Measurements from ENCODE around the gene SALL1.
A peak's percentile ranks its signal among the peaks of the same experiment; 100 is the strongest.

The SALL1 gene

GRCh38 chr16:51133688-51134087 lies 17.4 kb downstream of the SALL1 start:
- Histone ChIP-seq H3K4me1 (ENCODE audit: insufficient read depth, insufficient read length) (no peaks in the 10 kb centered on the region), H3K27me3 (ENCODE audit: insufficient read depth, insufficient read length) (no peaks in the 10 kb centered on the region), H3K36me3 (ENCODE audit: insufficient read depth, insufficient read length, low read length) (peaks cover 37% of the 10 kb centered on the region), H3K9ac (ENCODE audit: insufficient read length, low read depth) (peak overlapping the region; percentile 36), H3K9me3 (ENCODE audit: insufficient read depth, low read length) (no peaks in the 10 kb centered on the region; the same call in 1 of the 2 replicates), H3K4me3 (ENCODE audit: insufficient read length, low read depth) (no peak overlapping the region)
- no peak for DNase-seq (ENCODE audit: low read depth, low spot score)
- TF ChIP-seq YY1 (IDR thresholded peaks at IDR 0.05; ENCODE audit: insufficient read depth, insufficient read length) (no peak), SUZ12 (IDR thresholded peaks at IDR 0.05; ENCODE audit: extremely low read depth, insufficient read depth, insufficient read length) (no peak), ZNF274 (IDR thresholded peaks at IDR 0.05; ENCODE audit: low read depth, low read length) (no peak)

GRCh38 chr16:51133183-51133582 lies 17.9 kb downstream of the SALL1 start:
- no peak overlapping the region for H3K4me3 ChIP-seq (ENCODE audit: insufficient read length, low read depth)
- no peaks in the 10 kb centered on the region for H3K4me1 ChIP-seq (ENCODE audit: insufficient read depth, insufficient read length)
- peak overlapping the region; percentile 36 for H3K9ac ChIP-seq (ENCODE audit: insufficient read length, low read depth)
- TF ChIP-seq ZNF274 (IDR thresholded peaks at IDR 0.05; ENCODE audit: low read depth, low read length) (no peak), SUZ12 (IDR thresholded peaks at IDR 0.05; ENCODE audit: extremely low read depth, insufficient read depth, insufficient read length) (no peak), YY1 (IDR thresholded peaks at IDR 0.05; ENCODE audit: insufficient read depth, insufficient read length) (no peak)
- peaks cover 32% of the 10 kb centered on the region for H3K36me3 ChIP-seq (ENCODE audit: insufficient read depth, insufficient read length, low read length)
- DNase-seq (ENCODE audit: low read depth, low spot score) = no peak
- no peaks in the 10 kb centered on the region for H3K9me3 ChIP-seq (ENCODE audit: insufficient read depth, low read length)
- H3K27me3 ChIP-seq (ENCODE audit: insufficient read depth, insufficient read length) = no peaks in the 10 kb centered on the region

DNA sequence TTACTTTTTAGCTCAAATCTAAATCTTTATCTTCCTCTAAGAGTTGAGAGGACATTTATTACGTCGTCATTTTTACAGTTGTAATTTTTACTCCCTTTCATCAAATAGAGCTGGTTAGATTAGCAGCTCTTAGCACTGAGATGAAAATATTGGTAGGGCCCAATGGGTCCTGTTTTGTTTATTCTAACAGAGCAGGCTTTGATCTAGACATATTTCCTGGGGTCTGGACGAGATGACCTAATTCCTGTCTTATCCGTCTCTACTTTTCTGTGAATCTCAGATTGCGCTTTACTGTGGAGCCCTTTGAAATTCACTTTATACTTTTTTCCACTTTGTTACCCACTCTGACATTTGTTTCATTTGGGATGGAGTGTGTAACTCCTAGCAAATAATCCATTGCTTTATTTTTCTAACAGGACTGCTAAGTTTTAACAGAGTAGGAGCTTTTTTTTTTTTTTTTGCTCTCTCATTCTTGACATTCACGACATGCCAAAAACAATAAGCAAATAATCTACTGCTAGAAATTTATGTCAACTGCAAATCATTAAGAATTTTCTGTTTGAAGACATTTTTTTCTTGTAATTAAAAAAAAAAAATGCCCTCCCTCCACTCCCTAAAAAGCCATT lies 18.5 kb downstream of the SALL1 start:
- TF ChIP-seq YY1 (IDR thresholded peaks at IDR 0.05; ENCODE audit: insufficient read depth, insufficient read length) = no peak
- no peak for TF ChIP-seq SUZ12 (IDR thresholded peaks at IDR 0.05; ENCODE audit: extremely low read depth, insufficient read depth, insufficient read length)
- no peak for TF ChIP-seq ZNF274 (IDR thresholded peaks at IDR 0.05; ENCODE audit: low read depth, low read length)
- Histone ChIP-seq H3K9me3 (ENCODE audit: insufficient read depth, low read length) (no peaks in the 10 kb centered on the region), H3K27me3 (ENCODE audit: insufficient read depth, insufficient read length) (no peaks in the 10 kb centered on the region), H3K4me3 (ENCODE audit: insufficient read length, low read depth) (no peak overlapping the region), H3K36me3 (ENCODE audit: insufficient read depth, insufficient read length, low read length) (peaks cover 26% of the 10 kb centered on the region), H3K4me1 (ENCODE audit: insufficient read depth, insufficient read length) (no peaks in the 10 kb centered on the region), H3K9ac (ENCODE audit: insufficient read length, low read depth) (no peak overlapping the region)
- no peak for DNase-seq (ENCODE audit: low read depth, low spot score)

GRCh38 chr16:51131619-51132018 lies 19.5 kb downstream of the SALL1 start:
- no peak for TF ChIP-seq ZNF274 (IDR thresholded peaks at IDR 0.05; ENCODE audit: low read depth, low read length)
- no peak for TF ChIP-seq YY1 (IDR thresholded peaks at IDR 0.05; ENCODE audit: insufficient read depth, insufficient read length)
- no peak for TF ChIP-seq SUZ12 (IDR thresholded peaks at IDR 0.05; ENCODE audit: extremely low read depth, insufficient read depth, insufficient read length)
- Histone ChIP-seq H3K9me3 (ENCODE audit: insufficient read depth, low read length) (no peaks in the 10 kb centered on the region), H3K9ac (ENCODE audit: insufficient read length, low read depth) (no peak overlapping the region), H3K4me1 (ENCODE audit: insufficient read depth, insufficient read length) (no peaks in the 10 kb centered on the region), H3K36me3 (ENCODE audit: insufficient read depth, insufficient read length, low read length) (peaks cover 18% of the 10 kb centered on the region), H3K27me3 (ENCODE audit: insufficient read depth, insufficient read length) (no peaks in the 10 kb centered on the region), H3K4me3 (ENCODE audit: insufficient read length, low read depth) (no peak overlapping the region)
- DNase-seq (ENCODE audit: low read depth, low spot score) = no peak

GRCh38 chr16:51129105-51129504 lies 22.0 kb downstream of the SALL1 start:
- H3K27me3 ChIP-seq (ENCODE audit: insufficient read depth, insufficient read length) = no peaks in the 10 kb centered on the region
- H3K36me3 ChIP-seq (ENCODE audit: insufficient read depth, insufficient read length, low read length) = no peaks in the 10 kb centered on the region
- H3K4me1 ChIP-seq (ENCODE audit: insufficient read depth, insufficient read length) = no peaks in the 10 kb centered on the region
- no peak overlapping the region for H3K4me3 ChIP-seq (ENCODE audit: insufficient read length, low read depth)
- TF ChIP-seq ZNF274 (IDR thresholded peaks at IDR 0.05; ENCODE audit: low read depth, low read length) (no peak), SUZ12 (IDR thresholded peaks at IDR 0.05; ENCODE audit: extremely low read depth, insufficient read depth, insufficient read length) (no peak), YY1 (IDR thresholded peaks at IDR 0.05; ENCODE audit: insufficient read depth, insufficient read length) (no peak)
- no peak for DNase-seq (ENCODE audit: low read depth, low spot score)
- no peak overlapping the region for H3K9ac ChIP-seq (ENCODE audit: insufficient read length, low read depth)
- no peaks in the 10 kb centered on the region; the same call in 1 of the 2 replicates for H3K9me3 ChIP-seq (ENCODE audit: insufficient read depth, low read length)

DNA sequence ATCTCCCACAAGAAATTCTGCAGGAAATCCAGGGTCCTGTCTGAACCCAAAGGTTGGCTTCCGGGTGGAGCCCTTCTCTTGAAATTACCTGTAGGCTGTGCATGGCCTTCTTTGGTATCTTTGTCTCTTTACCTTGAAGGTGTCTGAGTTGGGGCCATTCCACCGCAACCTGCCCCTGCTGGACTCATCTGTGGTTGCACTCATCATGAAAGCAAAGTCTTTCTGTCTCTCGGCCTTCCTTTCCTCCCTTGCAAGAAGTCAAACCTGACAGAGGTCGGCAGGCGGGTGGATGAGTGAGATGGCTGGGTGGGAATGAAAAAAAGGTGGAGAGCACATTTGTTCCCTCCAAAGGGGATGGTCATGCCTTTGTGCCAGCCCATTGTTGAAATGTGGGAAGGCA lies 25.1 kb downstream of the SALL1 start:
- DNase-seq (ENCODE audit: low read depth, low spot score) = no peak
- no peak overlapping the region for H3K9ac ChIP-seq (ENCODE audit: insufficient read length, low read depth)
- peaks cover 3% of the 10 kb centered on the region for H3K4me1 ChIP-seq (ENCODE audit: insufficient read depth, insufficient read length)
- no peaks in the 10 kb centered on the region for H3K27me3 ChIP-seq (ENCODE audit: insufficient read depth, insufficient read length)
- no peaks in the 10 kb centered on the region for H3K36me3 ChIP-seq (ENCODE audit: insufficient read depth, insufficient read length, low read length)
- no peak overlapping the region for H3K4me3 ChIP-seq (ENCODE audit: insufficient read length, low read depth)
- TF ChIP-seq SUZ12 (IDR thresholded peaks at IDR 0.05; ENCODE audit: extremely low read depth, insufficient read depth, insufficient read length) (no peak), YY1 (IDR thresholded peaks at IDR 0.05; ENCODE audit: insufficient read depth, insufficient read length) (no peak), ZNF274 (IDR thresholded peaks at IDR 0.05; ENCODE audit: low read depth, low read length) (no peak)
- no peaks in the 10 kb centered on the region; the same call in 1 of the 2 replicates for H3K9me3 ChIP-seq (ENCODE audit: insufficient read depth, low read length)

GRCh38 chr16:51124896-51125295 lies 26.2 kb downstream of the SALL1 start:
- DNase-seq (ENCODE audit: low read depth, low spot score) = no peak
- H3K27me3 ChIP-seq (ENCODE audit: insufficient read depth, insufficient read length) = no peaks in the 10 kb centered on the region
- no peak overlapping the region for H3K9ac ChIP-seq (ENCODE audit: insufficient read length, low read depth)
- peaks cover 3% of the 10 kb centered on the region for H3K4me1 ChIP-seq (ENCODE audit: insufficient read depth, insufficient read length)
- no peaks in the 10 kb centered on the region for H3K36me3 ChIP-seq (ENCODE audit: insufficient read depth, insufficient read length, low read length)
- no peaks in the 10 kb centered on the region; the same call in 1 of the 2 replicates for H3K9me3 ChIP-seq (ENCODE audit: insufficient read depth, low read length)
- H3K4me3 ChIP-seq (ENCODE audit: insufficient read length, low read depth) = no peak overlapping the region
- TF ChIP-seq YY1 (IDR thresholded peaks at IDR 0.05; ENCODE audit: insufficient read depth, insufficient read length) = no peak
- TF ChIP-seq SUZ12 (IDR thresholded peaks at IDR 0.05; ENCODE audit: extremely low read depth, insufficient read depth, insufficient read length) = no peak
- no peak for TF ChIP-seq ZNF274 (IDR thresholded peaks at IDR 0.05; ENCODE audit: low read depth, low read length)

Measured in NT2/D1 (cell line).